KBM-7 (cell line): ENCODE data around the gene LCN10.
A peak's percentile ranks its signal among the peaks of the same experiment; 100 is the strongest.
"Not testable (repeated sequence)": the region's sequence is repeated elsewhere in the genome, so short reads cannot be mapped to it uniquely, and the experiment has no call there.

Experiments
- DNase-seq: peaks from one replicate; pipeline ENCODE4 v3.0.0-alpha.2; 2015
- in situ Hi-C: fragments of 300-500 bp; cut with MboI; formaldehyde crosslinking; loops from 2 replicates; pipeline ENCODE4 v1.14.3; 2020; ENCODE audit warnings: low sequenced_read_pairs, low pct_unique_long_range_greater_than_20kb, mixed read lengths

LCN10 gene

DNA sequence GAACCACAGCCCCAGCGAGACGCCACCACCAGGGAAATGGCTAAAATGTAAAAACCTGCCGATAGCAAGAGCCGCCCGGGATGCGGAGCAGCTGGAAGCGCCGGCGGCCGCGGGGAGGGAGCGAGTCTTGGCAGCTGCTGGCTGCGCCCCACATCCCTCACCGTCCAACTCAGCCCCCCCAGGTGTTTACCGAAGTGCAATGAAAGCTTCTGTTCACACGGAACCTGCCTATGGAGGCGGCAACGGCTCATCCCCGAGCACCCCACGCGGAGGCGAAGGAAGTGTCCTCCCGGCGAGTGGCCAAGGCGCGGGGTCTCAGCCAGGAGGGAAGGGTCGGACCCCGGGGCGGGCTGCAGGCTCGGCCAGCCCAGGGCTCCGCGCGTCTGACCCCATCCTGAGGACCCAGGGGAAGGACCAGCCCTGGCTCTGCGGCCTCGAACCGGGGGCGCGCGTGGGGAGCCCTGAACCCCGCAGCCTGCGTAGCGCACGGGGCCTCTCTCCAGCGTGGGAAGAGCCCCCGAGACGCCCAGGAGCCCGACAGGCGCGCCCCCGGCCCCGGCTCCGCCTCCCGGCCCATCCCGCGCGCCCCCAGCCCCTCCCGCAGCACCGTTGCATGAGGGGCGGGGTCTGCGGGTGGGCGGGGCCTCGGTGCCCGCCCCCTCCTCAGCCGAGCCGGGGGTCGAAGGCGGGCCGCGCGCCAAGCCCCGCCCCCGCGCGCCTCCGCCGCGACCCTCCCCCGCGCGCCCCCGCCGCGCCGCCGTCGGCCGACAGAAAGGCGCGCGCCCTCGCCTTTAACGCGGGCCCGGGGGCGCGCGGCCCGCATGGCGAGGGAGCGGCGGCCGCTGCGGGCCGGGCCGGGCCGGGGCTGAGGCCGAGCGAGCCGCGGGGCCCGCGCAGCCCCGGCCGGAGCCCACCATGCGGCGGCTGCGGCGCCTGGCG lies 30.7 kb downstream of the LCN10 start, which contains the start of gene DIPK1B:
Gene DIPK1B (plus strand): TSS at position 822 of the 939 bp plus-strand sequence. CDS start 94 bp downstream, at position 916.
- DNase-seq = peak; percentile 58
- in situ Hi-C loops = no loop called here

DNA sequence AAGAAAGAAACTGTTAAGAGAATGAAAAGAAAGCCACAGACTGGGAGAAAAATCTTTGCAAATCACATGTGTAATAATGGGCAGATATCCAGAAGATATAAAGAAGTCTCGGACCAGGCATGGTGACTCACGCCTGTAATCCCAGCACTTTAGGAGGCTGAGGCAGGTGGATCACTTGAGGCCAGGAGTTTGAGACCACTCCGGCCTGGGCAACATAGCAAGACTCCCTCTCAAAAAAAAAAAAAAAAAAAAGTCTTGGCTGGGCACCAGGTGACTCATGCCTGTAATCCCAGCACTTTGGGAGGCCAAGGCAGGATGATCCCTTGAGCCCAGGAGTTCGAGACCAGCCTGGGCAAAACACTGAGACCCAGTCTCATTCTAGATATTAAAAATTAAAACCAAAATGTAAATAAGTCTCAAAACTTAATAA lies 31.5 kb downstream of the LCN10 start:
- DNase-seq, in situ Hi-C loops: not testable (repeated sequence)

DNA sequence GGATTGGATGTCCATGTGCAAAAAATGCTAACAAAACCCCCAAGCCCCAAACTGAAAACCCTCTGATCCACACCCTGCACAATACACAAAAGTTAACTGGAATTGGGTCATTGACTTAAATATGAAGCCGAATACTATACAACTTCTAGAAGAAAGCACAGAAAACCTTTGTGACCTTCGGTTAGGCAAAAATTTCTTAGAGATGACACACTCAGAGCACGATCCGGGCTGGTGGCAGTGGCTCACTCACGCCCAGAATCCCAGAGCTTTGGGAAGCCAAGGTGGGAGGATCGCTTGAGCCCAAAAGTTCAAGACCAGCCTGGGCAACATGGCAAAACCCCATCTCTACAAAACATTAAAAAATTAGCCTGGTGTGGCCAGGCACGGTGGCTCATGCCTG lies 32.2 kb downstream of the LCN10 start:
- DNase-seq = no peak
- in situ Hi-C loops = no loop called here

DNA sequence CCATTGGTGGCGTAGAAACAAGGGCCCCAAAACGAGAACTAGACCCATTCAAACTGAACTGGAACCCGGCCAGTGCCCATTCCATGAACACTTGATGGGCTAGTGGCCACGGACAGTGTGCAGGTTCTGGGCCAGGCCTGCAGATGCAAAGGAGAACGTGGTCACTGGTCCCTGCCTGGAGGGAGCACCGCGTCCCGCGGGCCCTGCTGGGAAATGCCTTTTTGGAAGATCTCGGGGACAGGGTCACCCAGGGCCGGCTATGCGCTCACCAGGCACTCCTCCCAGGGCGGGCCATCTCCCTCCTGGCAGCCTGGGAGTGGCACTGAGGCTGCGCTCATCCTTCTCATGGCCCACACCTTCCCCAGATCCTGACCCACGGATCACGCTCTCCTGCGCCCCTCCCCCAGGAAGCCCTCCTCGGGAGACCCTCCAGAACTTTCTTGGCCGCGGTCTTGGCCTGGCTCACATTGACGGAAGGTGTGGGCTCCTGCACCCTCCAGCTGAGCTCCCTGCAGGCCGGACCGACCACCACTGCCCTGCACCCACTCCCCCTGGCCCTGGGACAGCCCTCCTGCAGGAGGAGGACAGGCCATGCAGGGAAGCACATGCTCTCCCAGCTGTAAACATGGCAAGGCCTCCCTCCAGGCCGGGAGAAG lies 33.2 kb downstream of the LCN10 start:
- in situ Hi-C loops = no loop called here

DNA sequence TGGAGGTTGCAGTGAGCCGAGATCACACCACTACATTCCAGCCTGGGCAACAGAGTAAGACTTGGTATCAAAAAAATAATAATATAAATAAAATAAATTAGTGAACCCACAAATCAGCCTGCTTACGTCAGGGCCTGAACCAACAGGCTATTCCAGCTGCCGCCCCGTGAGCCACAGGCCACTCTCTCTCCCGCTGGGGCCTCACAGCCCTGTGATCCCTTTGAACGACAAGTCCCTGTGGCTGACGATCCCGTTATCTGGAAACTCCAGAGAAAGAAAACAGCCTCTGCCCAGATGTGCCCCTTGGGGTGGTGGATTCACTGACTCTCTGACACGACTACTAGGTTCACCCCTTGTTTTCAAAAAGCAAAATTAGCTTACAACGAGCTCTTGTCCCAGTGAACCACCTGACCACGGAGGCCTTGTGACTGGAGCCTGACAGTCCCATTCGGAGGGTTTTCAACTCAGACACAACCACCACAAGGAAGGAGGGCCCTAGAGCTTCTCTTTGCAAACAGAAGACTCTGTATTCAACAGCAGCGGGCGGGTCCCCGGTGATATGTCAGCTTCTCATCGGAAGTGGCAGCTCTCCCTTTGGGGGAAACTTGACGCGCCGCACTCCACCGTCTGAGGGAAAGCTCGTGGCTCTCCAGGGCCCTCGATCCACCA lies 34.8 kb downstream of the LCN10 start:
- in situ Hi-C loops = no loop called here
- DNase-seq = no peak

More for the DNA sequence above, 33.2 kb downstream of the LCN10 start:
- no peak for DNase-seq

DNA sequence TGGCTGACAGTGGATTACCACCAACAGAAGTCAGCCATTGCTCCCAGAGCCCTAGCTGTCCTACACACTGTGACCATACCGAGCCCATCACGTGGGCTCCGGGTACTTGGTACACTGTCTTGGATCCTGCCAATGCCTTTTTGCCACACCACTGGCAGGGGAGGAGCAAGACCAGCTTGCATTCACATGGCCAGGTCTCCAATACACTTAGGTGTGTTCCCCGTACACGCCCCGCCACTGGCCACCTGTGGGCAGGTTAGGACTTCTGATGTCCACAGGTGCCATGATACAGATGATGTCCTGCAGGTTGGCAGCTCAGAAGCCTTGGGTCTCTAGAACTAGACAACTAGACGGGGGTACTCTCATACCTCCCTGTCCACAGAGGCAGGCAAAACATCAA lies 35.7 kb downstream of the LCN10 start:
- in situ Hi-C loops = no loop called here
- DNase-seq = no peak

DNA sequence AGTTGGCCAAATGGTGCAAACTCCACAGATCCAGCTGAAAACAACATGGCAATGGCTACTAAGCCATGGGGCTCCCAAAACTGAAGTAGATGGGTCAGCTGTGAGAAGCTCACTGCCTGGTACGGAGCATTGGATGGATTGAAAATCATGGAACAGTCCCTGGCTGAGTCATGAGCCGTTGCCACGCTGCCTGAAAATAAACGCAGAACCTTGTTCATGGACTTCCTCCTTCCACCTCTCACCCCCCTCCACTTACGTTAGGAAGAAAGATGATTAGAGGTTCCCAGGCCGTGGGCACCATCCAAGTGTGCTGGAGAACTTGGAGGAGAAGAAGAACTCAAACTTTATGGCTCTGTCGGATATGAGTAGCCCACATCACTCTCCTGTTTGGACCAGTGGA lies 37.2 kb downstream of the LCN10 start:
- peak; percentile 72 for DNase-seq
- in situ Hi-C loops = no loop called here

DNA sequence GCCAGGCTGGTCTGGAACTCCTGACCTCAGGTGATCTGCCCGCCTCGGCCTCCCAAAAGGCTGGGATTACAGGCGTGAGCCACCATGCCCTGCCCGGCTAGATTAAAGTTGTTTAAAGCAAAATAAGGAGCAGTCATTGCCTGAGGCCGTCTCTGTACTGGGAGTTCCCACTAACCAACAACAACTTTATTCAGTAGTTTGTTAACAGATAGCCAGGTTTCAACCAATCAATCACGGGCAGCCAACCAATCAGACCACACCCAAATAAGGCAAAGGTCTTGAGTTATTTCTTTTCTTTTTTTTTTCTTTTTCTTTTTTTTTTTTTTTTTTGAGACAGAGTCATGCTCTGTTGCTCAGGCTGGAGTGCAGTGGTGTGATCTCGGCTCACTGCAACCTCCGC lies 38.0 kb downstream of the LCN10 start:
- DNase-seq, in situ Hi-C loops: not testable (repeated sequence)

DNA sequence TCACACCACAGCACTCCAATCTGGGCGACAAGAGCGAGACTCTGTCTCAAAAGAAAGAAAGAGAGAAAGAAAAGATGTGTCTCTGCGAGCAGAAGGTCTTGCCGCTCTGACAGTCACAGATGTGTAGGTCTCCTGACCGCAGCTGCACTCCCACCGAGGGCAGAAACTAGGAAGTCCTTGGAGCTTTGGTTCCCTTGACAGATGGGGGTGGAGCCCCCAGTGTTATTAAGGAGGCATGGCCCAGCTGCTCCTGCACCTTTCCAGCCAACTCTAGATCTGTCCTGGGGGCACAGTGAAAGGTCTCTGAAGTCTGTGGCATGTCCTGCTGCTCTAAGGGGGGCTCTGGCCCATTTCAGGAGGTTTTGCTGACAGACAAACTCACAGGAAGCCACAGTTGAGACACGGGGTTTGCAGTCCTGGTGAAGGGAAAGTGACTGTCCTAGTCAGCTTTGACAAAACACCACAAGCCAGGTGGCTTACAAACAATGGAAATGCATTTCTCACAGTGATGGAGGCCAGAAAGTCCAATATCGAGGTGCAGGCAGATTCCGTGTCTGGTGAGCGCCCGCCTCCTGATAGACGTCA lies 39.4 kb downstream of the LCN10 start:
- peak; percentile 88 for DNase-seq
- in situ Hi-C loops = no loop called here

DNA sequence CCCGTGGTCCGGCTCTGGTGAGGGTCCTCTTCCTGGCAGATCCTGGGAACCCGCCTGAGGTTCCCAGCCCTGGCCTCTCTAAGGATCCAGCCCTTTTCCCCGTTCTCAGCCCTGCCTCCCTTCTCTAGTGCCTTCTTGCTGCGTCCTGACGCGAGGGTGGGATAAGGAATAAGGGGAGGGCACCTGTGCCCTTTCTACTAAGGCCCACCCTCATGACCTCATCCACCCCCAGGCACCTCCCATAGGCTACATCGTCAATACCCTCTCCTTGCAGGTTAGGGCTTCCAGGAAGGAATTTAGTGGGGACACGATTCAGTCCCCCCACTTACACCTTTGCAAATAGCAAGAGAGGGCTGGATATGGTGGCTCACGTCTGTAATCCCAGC lies 41.1 kb downstream of the LCN10 start:
- in situ Hi-C loops = no loop called here

DNA sequence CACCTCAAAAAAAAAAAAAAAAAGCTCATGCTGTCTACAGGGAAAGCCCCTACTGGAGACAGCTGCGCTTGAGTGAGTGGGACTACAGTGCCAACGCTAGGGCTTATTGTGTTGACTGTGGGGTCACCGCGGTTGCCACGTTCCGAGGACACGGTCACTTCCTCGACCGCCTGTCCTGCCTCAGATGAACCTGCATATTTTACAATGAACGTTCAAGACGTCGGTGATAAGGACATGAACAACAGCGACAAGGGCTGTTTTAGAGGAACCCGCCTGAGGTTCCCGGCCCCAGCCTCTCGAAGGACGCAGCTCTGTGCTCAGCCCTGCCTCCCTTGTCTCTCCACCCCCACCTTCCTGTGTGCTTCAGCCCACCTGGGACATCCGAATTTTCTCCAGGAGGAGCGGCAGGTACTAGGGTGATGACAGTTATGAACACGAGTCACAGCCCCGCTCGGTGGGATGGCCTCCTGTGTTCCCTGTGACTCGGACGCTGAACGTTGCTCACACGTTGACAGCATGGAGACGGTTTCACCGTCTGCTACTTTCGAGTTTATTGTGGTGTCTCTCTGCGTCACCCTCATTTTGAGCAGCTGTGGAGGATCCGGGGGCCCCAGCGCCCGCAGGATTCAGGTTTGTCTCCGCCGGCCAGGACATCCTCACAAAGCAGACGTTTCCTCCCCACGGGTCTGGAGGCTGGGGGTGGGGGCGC lies 41.6 kb downstream of the LCN10 start:
- in situ Hi-C loops = no loop called here
- DNase-seq = no peak

More for the DNA sequence above, 41.1 kb downstream of the LCN10 start:
- no peak for DNase-seq

DNA sequence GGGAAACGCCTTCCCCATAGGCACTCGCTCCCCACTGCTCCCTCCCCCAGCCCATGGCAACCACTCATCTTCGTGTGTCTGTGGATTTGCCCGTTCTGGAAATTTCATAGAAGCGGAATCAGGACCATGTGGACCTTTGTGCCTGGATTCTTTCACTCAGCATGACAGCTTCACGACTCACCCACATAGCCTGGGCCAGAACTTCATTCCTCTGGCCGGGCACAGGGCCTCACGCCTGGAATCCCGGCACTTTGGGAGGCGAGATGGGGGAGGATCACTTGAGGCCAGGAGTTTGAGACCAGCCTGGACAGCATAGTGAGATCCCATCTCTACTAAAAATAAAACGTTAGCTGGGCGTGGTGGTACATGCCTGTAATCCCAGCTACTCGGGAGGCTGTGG lies 42.4 kb downstream of the LCN10 start:
- in situ Hi-C loops = no loop called here
- no peak for DNase-seq

DNA sequence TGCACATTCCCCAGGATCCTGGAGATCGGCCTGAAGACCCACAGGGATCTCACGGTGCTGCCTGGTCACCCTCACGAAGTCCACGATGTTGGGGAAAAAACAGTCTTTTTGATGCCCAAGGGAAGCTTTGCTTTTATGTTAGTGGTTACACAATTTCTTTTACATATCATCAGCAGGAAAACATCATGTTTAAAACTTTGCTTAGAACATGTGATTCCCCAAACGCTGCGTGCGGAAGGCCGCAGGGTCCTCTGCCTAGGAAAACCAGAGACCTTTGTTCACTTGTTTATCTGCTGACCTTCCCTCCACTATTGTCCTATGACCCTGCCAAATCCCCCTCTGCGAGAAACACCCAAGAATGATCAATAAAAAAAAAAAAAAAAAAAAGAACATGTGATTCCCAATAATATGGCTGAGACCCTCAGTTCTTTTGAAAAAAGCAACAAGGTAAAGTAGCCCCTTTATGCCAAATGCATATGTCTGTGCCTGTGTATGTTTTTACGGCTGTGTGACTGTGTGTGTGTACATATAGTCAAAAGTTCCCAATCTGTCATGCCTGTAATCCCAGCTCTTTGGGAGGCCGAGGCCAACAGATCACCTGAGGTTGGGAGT lies 44.0 kb downstream of the LCN10 start:
- in situ Hi-C loops = no loop called here
- DNase-seq = no peak

DNA sequence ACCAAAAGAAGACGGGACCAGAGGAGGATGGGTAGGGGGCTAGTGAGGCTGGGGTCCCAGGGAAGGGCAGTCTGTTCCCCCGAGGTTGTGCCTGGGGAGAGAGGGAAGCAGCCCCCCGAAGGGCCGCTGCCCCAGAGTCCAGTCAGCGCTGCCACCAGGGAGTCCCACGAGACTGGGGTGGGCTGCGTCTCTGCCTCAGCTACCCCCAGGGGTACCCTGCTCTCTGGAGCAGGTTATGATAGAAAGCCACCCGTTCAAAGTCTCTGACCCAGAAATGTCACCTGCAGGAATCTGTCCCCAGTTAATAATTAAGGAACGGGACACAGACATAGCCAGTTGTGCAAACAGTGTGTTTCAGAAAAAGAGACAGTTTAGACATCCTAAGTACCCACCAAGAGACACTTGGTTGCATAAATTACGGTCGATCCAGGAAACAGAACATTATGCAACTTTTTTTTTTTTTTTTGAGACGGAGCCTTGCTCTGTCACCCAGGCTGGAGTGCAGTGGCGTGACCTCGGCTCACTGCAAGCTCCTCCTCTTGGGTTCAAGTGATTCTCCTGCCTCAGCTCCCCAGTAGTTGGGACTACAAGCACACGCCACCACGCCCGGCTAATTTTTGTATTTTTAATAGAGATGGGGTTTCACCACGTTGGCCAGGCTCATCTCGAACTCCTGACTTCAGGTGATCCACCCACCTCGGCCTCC lies 44.8 kb downstream of the LCN10 start:
- in situ Hi-C loops = no loop called here
- peak; percentile 70 for DNase-seq

DNA sequence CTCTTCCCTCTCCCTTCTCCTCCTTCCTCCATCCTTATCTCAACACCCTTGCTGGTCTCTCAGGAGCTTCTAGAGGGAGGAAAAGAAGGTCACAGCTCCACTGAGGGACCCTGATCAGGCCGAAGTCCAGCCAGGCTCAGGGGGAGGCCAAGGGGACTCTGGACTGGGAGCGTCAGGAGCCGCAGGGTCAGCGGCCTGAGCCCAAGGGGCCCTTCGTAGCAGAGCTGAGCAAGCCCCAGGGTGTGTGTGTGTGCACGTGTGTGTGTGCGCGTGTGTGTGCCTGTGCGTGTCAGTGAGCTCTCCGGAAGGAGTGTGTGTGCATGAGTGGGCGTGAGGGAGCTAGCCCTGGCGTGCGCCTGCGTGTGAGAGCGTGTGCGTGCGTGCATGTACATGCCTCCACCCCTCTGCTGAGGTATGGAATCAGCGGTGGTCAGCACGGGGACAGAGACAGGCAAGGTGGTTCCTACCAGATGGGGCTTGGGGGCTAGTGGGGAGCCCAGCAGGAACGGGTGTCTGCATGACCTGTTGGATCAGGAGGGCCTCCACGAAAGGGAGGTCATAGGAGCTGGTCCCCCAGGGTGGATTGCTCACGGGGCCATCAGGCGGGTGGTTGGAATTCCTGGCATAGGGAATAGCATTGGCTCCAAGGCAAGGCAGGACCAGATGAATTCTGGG lies 45.5 kb downstream of the LCN10 start:
- no peak for DNase-seq
- in situ Hi-C loops = no loop called here

DNA sequence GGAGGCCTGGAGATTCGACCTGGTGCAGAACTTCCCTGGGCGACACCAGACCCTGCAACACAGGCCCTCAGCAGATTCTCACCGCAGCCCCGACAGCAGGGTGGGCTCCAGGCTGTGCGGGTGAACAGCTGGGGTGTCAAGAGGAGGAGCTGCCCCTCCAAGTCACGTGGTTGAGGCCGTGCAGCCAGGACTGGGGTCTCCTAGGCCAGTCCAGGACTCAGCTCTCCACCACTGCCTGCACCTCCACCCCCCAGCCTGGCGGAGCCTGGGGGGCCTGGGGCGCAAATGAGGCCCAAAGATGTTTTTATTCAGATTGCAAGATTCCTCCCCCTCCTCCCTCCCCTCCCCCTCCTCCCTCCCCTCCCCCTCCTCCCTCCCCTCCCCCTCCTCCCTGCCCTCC lies 46.2 kb downstream of the LCN10 start:
- in situ Hi-C loops = no loop called here
- no peak for DNase-seq

DNA sequence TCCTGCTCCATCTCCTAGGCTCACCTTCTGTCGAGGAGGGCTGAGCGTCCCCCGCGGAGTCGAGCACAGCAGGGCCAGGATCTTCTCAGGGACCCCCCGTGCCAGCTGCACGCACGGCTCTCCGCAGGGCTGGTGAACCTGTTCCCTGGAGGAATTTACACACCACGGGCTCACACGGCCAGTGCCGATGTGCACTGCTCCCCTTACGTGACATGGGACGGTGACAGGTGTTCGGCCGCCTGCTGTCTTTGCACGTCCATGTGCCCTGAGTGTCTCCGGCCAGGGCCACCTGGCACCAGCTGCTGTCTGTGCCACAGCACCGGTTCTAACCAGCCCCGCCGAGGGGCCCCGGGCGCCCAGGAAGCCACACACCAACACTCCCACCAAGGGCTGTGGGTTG lies 46.8 kb downstream of the LCN10 start:
- in situ Hi-C loops = no loop called here
- no peak for DNase-seq
